MCF 10A (cell line): ENCODE results near the gene CST5. TPM values are rescaled to one million over a fixed set of nuclear protein-coding genes. Genes with fewer than 3 reads are reported as not detected.

ENCODE experiments used
- BruUV-seq: library from RNA; stranded (reverse); fragments of 400-500 nt; replicated peaks from 2 replicates; lab custom pipeline; 2021; lab: Mats Ljungman, UMichigan
- CTCF ChIA-PET: fragments of 300-600 bp; sonication (Branson Sonifier 250); formaldehyde crosslinking; extraction: SDS; loops from one replicate; lab custom pipeline; 2021; ENCODE audit warnings: antibody characterized with exemption, inconsistent platforms; lab: Yijun Ruan, JAX
- POLR2A ChIA-PET: fragments of 300-600, 350-650 bp; sonication (Branson Sonifier 250); formaldehyde crosslinking; extraction: SDS; loops from one replicate; lab custom pipeline; 2020; ENCODE audit warnings: antibody characterized with exemption, inconsistent platforms; lab: Yijun Ruan, JAX
- DNase-seq: peaks from one replicate; pipeline ENCODE4 v3.0.0-alpha.2; 2018; ENCODE audit not compliant: unreplicated experiment
- H3K27ac Mint-ChIP-seq: one replicate; pipeline ENCODE4 v1.8.0; 2022; ENCODE audit warnings: mild to moderate bottlenecking, low read depth, mixed read lengths; ENCODE audit not compliant: unreplicated experiment
- H3K27me3 Mint-ChIP-seq: one replicate; pipeline ENCODE4 v1.8.0; 2022; ENCODE audit warnings: mixed read lengths; ENCODE audit not compliant: insufficient read depth, unreplicated experiment
- H3K36me3 Mint-ChIP-seq: one replicate; pipeline ENCODE4 v1.8.0; 2022; ENCODE audit warnings: mild to moderate bottlenecking, moderate library complexity, mixed read lengths; ENCODE audit not compliant: insufficient read depth, unreplicated experiment
- H3K4me1 Mint-ChIP-seq: one replicate; pipeline ENCODE4 v1.8.0; 2022; ENCODE audit warnings: mixed read lengths; ENCODE audit not compliant: insufficient read depth, unreplicated experiment
- H3K4me3 Mint-ChIP-seq: one replicate; pipeline ENCODE4 v1.8.0; 2022; ENCODE audit warnings: mild to moderate bottlenecking, moderate library complexity, mixed read lengths; ENCODE audit not compliant: unreplicated experiment
- H3K9me3 Mint-ChIP-seq: one replicate; pipeline ENCODE4 v1.8.0; 2022; ENCODE audit warnings: mixed read lengths; ENCODE audit not compliant: unreplicated experiment
- intact Hi-C: fragments of 100-400 bp; cut with micrococcal nuclease; formaldehyde crosslinking; loops from 2 replicates; pipeline ENCODE4 v1.14.1; 2022
- total RNA-seq: library from RNA; stranded (reverse); gene quantifications from 2 replicates; pipeline ENCODE4 v1.2.3, GENCODE V29; 2022
- TF ChIP-seq, protein P1 (sequence below): fragments of 200-600 bp; IDR thresholded peaks from one replicate; pipeline ENCODE4 v1.8.0; 2022; ENCODE audit warnings: antibody characterized with exemption, mild to moderate bottlenecking; ENCODE audit not compliant: unreplicated experiment

CST5 gene
- total RNA-seq, 1 experiment from 2014 or later = not detected

DNA sequence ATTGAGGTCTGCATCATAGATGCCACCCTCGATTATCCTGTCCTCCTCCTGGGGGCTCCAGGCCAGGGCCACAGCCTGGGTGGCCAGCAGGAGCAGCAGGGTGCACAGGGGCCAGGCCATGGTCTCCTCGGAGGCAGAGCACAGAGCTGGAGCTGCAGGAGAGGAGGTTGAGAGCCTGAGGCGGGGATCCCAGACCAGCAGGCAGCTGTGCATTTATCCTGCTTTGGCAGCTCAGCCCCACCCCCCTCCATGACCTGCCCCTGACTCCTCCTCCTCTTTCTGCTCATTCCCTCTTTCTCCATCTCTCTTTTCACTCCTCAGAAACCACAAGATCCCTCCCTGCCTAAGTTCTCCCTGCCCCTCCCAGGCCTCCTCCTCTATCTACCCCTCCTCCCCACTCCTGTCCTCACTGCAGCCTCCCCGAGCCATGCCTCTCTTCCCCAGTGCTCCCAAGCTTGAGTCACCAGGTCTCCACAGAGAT, 53.0 kb downstream of the CST5 start, which contains the start of gene CST2:
Gene CST2, minus strand, starts transcription at position 189 of the 481 bp plus-strand sequence. Its CDS starts 69 bp downstream, at position 120.
- BruUV-seq = no TSS peak
- H3K36me3 Mint-ChIP-seq = no peaks in the 10 kb centered on the region
- DNase-seq = no peak
- H3K9me3 Mint-ChIP-seq = peaks cover 48% of the 10 kb centered on the region
- ChIA-PET POLR2A (no interaction called here), CTCF (no interaction called here)
- H3K4me1 Mint-ChIP-seq = no peaks in the 10 kb centered on the region
- intact Hi-C loops = no loop called here
- no peaks in the 10 kb centered on the region for H3K27me3 Mint-ChIP-seq
- TF ChIP-seq, protein P1, sequence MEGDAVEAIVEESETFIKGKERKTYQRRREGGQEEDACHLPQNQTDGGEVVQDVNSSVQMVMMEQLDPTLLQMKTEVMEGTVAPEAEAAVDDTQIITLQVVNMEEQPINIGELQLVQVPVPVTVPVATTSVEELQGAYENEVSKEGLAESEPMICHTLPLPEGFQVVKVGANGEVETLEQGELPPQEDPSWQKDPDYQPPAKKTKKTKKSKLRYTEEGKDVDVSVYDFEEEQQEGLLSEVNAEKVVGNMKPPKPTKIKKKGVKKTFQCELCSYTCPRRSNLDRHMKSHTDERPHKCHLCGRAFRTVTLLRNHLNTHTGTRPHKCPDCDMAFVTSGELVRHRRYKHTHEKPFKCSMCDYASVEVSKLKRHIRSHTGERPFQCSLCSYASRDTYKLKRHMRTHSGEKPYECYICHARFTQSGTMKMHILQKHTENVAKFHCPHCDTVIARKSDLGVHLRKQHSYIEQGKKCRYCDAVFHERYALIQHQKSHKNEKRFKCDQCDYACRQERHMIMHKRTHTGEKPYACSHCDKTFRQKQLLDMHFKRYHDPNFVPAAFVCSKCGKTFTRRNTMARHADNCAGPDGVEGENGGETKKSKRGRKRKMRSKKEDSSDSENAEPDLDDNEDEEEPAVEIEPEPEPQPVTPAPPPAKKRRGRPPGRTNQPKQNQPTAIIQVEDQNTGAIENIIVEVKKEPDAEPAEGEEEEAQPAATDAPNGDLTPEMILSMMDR = no peak
- H3K27ac Mint-ChIP-seq = no peak within 1 kb of the TSS
- no peak within 1 kb of the TSS for H3K4me3 Mint-ChIP-seq

Other genes starting within 250 kb of the CST5 start
- gene CST3, start 241.8 kb downstream of the CST5 start, total RNA-seq = 303 and 315 TPM in 2 replicates
- gene CST4, start 190.7 kb downstream of the CST5 start, total RNA-seq = not detected in 2 replicates
- not detected in 2 replicates for gene CST1, start 128.8 kb downstream of the CST5 start, total RNA-seq
- not detected in 2 replicates for gene CST2, start 53.0 kb downstream of the CST5 start, total RNA-seq
- gene GGTLC1, start 109.0 kb upstream of the CST5 start, total RNA-seq = not detected in 2 replicates